Measurements from ENCODE around the gene HMGCLL1.
A peak's percentile ranks its signal among the peaks of the same experiment; 100 is the strongest.

Gene HMGCLL1

DNA sequence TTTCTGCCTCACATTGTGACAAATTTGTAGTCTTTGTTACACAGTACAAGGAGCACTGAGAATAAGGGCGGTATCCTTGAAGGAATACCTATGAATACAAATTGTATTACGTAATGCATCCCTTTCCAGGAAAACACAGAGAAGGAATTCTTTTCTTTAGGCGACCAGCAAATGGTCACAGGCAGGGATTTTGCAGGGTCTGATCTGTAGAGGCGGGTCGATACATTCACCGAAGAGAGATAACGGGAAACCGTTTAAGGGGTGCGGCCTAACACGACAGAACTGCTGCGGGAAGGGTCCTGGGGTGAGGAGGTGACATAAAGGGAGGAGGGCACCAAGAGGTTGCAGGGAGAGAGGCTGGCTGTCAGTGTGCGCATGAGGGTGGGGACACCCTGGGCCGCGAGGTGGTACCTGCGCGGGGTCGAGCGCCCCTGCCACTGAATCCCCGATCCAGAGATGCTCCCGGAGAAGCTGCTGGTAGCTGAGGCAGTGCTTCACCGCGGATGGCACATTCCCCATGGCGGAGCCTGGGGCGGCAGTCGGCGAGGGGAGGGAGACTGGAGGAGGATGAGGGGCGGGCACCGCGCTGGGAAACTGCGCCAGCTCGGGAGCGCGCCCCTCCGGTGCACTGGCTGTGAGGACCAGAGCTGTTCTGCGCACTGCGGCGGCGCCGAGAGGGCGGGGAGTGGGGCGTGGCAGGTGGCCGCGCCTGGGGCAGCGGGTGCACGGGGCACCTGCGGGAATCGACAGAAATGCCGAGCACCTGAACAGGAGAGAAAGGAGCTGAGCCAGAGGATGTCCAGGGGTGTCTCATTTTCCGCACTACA lies at the start of gene HMGCLL1:
Gene HMGCLL1, minus strand, starts transcription at position 656 of the 827 bp plus-strand sequence. Its CDS starts 137 bp downstream, at position 519.
- TF ChIP-seq ZNF565 (CRISPR knock-in tag; conservative IDR thresholded peaks at IDR 0.05; ENCODE audit: low read depth) (no peak), SNAI2 (CRISPR knock-in tag; IDR thresholded peaks at IDR 0.05) (no peak), RARB (CRISPR knock-in tag; IDR thresholded peaks at IDR 0.05) (no peak), BACH2 (CRISPR knock-in tag; IDR thresholded peaks at IDR 0.05; ENCODE audit: borderline replicate concordance) (no peak), ESRRG (CRISPR knock-in tag; IDR thresholded peaks at IDR 0.05) (no peak), CSDC2 (CRISPR knock-in tag; IDR thresholded peaks at IDR 0.05) (no peak), TSHZ2 (CRISPR knock-in tag; IDR thresholded peaks at IDR 0.05) (no peak), ARNTL (CRISPR knock-in tag; IDR thresholded peaks at IDR 0.05; ENCODE audit: borderline replicate concordance, low read depth) (no peak), ZNF70 (CRISPR knock-in tag; IDR thresholded peaks at IDR 0.05) (no peak), TCF4 (CRISPR knock-in tag; IDR thresholded peaks at IDR 0.05; ENCODE audit: borderline replicate concordance) (no peak), ZFP3 (CRISPR knock-in tag; IDR thresholded peaks at IDR 0.05) (no peak)
- ATAC-seq, result peak; percentile 90

- ATAC-seq, result no peak
Measured at GRCh38 chr6:55621993-55622392, 43.0 kb upstream of the HMGCLL1 start.

GRCh38 chr6:55621244-55621643 lies 42.3 kb upstream of the HMGCLL1 start:
- ATAC-seq, result no peak
- no peak for TF ChIP-seq POU6F1 (CRISPR knock-in tag; IDR thresholded peaks at IDR 0.05; ENCODE audit: borderline replicate concordance, low read depth)
- TF ChIP-seq ISL1 (CRISPR knock-in tag; IDR thresholded peaks at IDR 0.05), result no peak
- no peak for TF ChIP-seq TCF4 (CRISPR knock-in tag; IDR thresholded peaks at IDR 0.05; ENCODE audit: borderline replicate concordance)
- no peak for TF ChIP-seq ESRRG (CRISPR knock-in tag; IDR thresholded peaks at IDR 0.05)
- no peak for TF ChIP-seq BACH2 (CRISPR knock-in tag; IDR thresholded peaks at IDR 0.05; ENCODE audit: borderline replicate concordance)
- no peak for TF ChIP-seq ARNTL (CRISPR knock-in tag; IDR thresholded peaks at IDR 0.05; ENCODE audit: borderline replicate concordance, low read depth)

More at GRCh38 chr6:55621993-55622392, 43.0 kb upstream of the HMGCLL1 start:
- TF ChIP-seq RARB (CRISPR knock-in tag; IDR thresholded peaks at IDR 0.05) (no peak), ESRRG (CRISPR knock-in tag; IDR thresholded peaks at IDR 0.05) (no peak), OSR1 (CRISPR knock-in tag; IDR thresholded peaks at IDR 0.05) (no peak), ZC3H10 (CRISPR knock-in tag; IDR thresholded peaks at IDR 0.05) (no peak), BACH2 (CRISPR knock-in tag; IDR thresholded peaks at IDR 0.05; ENCODE audit: borderline replicate concordance) (no peak), CSDC2 (CRISPR knock-in tag; IDR thresholded peaks at IDR 0.05) (no peak), GLIS3 (CRISPR knock-in tag; IDR thresholded peaks at IDR 0.05) (no peak), ZFP3 (CRISPR knock-in tag; IDR thresholded peaks at IDR 0.05) (no peak), TCF4 (CRISPR knock-in tag; IDR thresholded peaks at IDR 0.05; ENCODE audit: borderline replicate concordance) (no peak), PPARA (CRISPR knock-in tag; IDR thresholded peaks at IDR 0.05; ENCODE audit: borderline replicate concordance) (no peak), ARNTL (CRISPR knock-in tag; IDR thresholded peaks at IDR 0.05; ENCODE audit: borderline replicate concordance, low read depth) (no peak), ZNF70 (CRISPR knock-in tag; IDR thresholded peaks at IDR 0.05) (no peak)
- TF ChIP-seq, protein P1, sequence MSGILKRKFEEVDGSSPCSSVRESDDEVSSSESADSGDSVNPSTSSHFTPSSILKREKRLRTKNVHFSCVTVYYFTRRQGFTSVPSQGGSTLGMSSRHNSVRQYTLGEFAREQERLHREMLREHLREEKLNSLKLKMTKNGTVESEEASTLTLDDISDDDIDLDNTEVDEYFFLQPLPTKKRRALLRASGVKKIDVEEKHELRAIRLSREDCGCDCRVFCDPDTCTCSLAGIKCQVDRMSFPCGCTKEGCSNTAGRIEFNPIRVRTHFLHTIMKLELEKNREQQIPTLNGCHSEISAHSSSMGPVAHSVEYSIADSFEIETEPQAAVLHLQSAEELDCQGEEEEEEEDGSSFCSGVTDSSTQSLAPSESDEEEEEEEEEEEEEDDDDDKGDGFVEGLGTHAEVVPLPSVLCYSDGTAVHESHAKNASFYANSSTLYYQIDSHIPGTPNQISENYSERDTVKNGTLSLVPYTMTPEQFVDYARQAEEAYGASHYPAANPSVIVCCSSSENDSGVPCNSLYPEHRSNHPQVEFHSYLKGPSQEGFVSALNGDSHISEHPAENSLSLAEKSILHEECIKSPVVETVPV (CRISPR knock-in tag; IDR thresholded peaks at IDR 0.05), result no peak
- TF ChIP-seq, protein P2, sequence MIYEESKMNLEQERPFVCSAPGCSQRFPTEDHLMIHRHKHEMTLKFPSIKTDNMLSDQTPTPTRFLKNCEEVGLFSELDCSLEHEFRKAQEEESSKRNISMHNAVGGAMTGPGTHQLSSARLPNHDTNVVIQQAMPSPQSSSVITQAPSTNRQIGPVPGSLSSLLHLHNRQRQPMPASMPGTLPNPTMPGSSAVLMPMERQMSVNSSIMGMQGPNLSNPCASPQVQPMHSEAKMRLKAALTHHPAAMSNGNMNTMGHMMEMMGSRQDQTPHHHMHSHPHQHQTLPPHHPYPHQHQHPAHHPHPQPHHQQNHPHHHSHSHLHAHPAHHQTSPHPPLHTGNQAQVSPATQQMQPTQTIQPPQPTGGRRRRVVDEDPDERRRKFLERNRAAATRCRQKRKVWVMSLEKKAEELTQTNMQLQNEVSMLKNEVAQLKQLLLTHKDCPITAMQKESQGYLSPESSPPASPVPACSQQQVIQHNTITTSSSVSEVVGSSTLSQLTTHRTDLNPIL (CRISPR knock-in tag; IDR thresholded peaks at IDR 0.05; ENCODE audit: low read depth), result no peak

GRCh38 chr6:55617272-55617671 lies 38.3 kb upstream of the HMGCLL1 start:
- no peak for TF ChIP-seq TCF4 (CRISPR knock-in tag; IDR thresholded peaks at IDR 0.05; ENCODE audit: borderline replicate concordance)
- no peak for TF ChIP-seq ARNTL (CRISPR knock-in tag; IDR thresholded peaks at IDR 0.05; ENCODE audit: borderline replicate concordance, low read depth)
- TF ChIP-seq ZNF565 (CRISPR knock-in tag; conservative IDR thresholded peaks at IDR 0.05; ENCODE audit: low read depth), result no peak
- ATAC-seq, result peak; percentile 90

Data from SK-N-SH treated with all-trans-retinoic acid at 6 μM for 48 hours (cell line).